Subcutaneous abdominal adipose tissue (tissue), 5 donors: ENCODE measurements around the gene SLC2A13.

ENCODE experiments used
- H3K27ac ChIP-seq: one replicate; pipeline ENCODE4 v1.7.0; 2013; ENCODE audit warnings: low read depth, mild to moderate bottlenecking, inconsistent platforms, low read length, moderate library complexity
- H3K27me3 ChIP-seq, 5 donors: one replicate each; pipeline ENCODE4 v1.7.0; 2013; ENCODE audit warnings: low read length in 5 of 5, inconsistent platforms in 1 of 5; ENCODE audit not compliant: control insufficient read depth in 5 of 5, insufficient read depth in 4 of 5
- H3K36me3 ChIP-seq, 5 donors: one replicate each; pipeline ENCODE4 v1.7.0; 2013; ENCODE audit warnings: low read length in 5 of 5; ENCODE audit not compliant: control insufficient read depth in 5 of 5, insufficient read depth in 5 of 5
- H3K4me1 ChIP-seq, 5 donors: one replicate each; pipeline ENCODE4 v1.7.0; 2013; ENCODE audit warnings: low read length in 5 of 5, mild to moderate bottlenecking in 3 of 5, moderate library complexity in 1 of 5; ENCODE audit not compliant: control insufficient read depth in 5 of 5, insufficient read depth in 5 of 5
- H3K4me3 ChIP-seq, 5 donors: one replicate each; pipeline ENCODE4 v1.7.0; 2013; ENCODE audit warnings: low read length in 5 of 5, low read depth in 1 of 5
- H3K9ac ChIP-seq, 5 donors: one replicate each; pipeline ENCODE4 v1.7.0; 2013; ENCODE audit warnings: low read length in 5 of 5, mild to moderate bottlenecking in 4 of 5, moderate library complexity in 3 of 5
- H3K9me3 ChIP-seq, 5 donors: one replicate each; pipeline ENCODE4 v1.7.0; 2013; ENCODE audit warnings: low read length in 5 of 5; ENCODE audit not compliant: control insufficient read depth in 5 of 5
- donor health status: healthy.
- donor health status: healthy.
- donor health status: healthy.
- donor health status: healthy.
- donor health status: healthy.

The SLC2A13 gene

DNA sequence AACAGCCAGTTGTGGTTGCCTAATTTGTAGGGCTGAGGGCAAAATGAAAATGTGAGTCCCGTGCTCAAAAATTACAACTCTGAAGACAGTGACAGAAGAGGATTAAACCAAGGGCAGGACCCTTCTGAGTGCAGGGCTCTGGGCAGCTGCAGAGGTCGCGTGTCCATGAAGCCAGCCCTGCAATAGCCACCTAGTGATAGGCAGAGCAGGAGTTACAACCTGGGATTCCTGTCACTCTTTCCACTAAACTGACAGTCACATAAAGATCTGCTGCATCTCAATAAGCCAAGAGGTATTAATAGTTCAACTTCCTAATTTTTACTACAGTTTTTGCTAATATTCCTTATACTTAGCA is 94.1 kb downstream of the SLC2A13 start:
- peak overlapping the region; percentile 41 to 62 (median 51) for H3K4me3 ChIP-seq

DNA sequence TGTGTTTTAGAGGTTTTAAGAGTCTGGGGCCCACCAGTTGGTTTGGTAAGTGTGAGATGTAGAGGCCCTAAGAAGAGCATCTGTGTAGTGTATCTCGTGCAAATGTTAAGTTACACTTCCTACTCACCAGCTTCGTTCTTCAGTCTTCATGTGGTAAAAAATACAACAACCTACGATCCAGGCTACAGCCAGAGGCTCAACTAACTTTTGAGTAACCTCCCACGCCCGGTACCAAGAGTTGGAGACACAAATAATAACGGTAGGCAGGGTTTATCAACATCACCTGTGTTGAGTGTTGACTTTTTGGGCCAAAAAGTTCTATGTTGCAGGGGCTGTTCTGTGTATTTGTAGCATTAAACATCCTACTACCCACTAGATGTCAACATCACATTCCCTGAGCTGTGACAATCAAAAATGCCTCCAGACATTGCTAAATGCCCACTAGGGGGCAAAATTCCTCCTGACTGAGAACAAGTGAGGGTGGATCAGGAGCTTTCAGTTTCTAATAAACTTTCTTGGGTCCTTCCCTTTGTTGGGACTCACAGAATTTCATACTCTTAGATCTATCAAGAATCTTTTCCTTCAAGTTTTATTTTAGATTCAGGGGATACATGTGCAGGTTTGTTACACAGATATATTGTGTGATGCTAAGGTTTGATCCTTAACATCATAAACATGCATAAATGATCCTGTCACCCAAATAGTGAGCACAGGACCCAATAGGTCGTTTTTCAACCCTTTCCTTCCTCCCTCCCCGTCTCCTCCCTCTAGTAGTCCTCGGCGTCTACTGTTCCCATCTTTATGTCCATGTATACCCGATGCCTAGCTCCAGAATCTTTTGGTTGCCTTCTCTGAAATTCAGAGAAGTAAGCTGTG is 94.7 kb downstream of the SLC2A13 start:
- Histone ChIP-seq H3K27me3 (no peaks in the 10 kb centered on the region), H3K9me3 (no peaks in the 10 kb centered on the region), H3K9ac (peak overlapping the region in 4 of 5 donors; percentile 17 to 65 (median 38)), H3K36me3 (no peaks in the 10 kb centered on the region), H3K4me3 (peak overlapping the region; percentile 41 to 62 (median 51)), H3K27ac (no peak overlapping the region), H3K4me1 (peaks cover 3 to 12% (median 5%) of the 10 kb centered on the region in 5 donors)

More for the DNA sequence above, 94.1 kb downstream of the SLC2A13 start:
- no peaks in the 10 kb centered on the region for H3K36me3 ChIP-seq
- no peaks in the 10 kb centered on the region for H3K27me3 ChIP-seq
- peaks cover 3 to 12% (median 5%) of the 10 kb centered on the region in 5 donors for H3K4me1 ChIP-seq
- no peak overlapping the region for H3K27ac ChIP-seq
- H3K9ac ChIP-seq: peak overlapping the region in 3 of 5 donors; percentile 17 to 46 (median 29)
- no peaks in the 10 kb centered on the region for H3K9me3 ChIP-seq

DNA sequence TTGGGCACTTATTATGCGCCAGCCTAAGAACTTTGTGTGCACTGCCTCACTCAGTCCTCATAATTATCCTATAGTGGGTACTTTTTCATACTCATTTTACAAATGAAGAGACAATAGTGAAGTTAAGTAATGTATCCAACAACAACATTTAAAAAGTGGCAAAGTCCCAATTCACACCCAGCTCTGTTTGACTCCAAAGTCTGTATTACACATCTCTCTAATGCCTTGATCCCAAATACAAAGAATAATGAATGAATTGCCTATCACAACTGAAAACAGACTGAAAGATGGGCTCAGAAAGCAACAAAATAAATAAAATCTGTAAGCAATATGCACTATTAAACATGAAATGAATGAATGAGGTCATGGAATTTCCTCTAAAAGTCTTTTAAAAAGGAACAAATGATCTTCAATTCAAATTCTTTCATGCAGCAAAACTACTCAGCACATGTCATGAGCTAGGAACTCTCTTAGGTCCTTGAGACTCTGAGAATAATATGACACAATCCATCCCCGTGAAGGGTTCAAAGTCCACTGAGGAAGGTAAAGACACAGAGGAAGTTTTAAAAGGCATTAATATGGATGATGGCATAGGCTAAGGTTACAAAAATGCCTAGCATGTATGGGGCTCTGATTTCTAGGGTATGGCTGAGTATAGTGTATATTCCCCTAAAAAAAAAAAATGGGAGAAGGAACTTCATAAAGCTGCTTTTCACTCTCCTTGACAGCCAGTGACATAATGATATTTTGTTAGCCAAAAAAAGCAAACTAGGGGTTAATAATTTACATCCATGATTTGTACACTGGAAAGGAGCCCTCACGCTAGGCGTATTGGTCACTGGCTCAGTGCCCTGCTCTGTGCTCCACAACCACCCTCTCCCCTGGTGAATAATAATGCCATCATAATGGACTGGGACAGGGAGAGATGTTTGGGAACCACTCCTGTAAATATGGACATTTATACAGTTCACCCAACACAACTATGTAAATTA is 103.4 kb downstream of the SLC2A13 start:
- peaks cover 0 to 11% (median 4%) of the 10 kb centered on the region in 5 donors for H3K9me3 ChIP-seq
- H3K4me1 ChIP-seq: no peaks in the 10 kb centered on the region
- no peak overlapping the region for H3K9ac ChIP-seq
- H3K4me3 ChIP-seq: no peak overlapping the region
- H3K27me3 ChIP-seq: no peaks in the 10 kb centered on the region
- H3K27ac ChIP-seq: no peak overlapping the region
- no peaks in the 10 kb centered on the region for H3K36me3 ChIP-seq

DNA sequence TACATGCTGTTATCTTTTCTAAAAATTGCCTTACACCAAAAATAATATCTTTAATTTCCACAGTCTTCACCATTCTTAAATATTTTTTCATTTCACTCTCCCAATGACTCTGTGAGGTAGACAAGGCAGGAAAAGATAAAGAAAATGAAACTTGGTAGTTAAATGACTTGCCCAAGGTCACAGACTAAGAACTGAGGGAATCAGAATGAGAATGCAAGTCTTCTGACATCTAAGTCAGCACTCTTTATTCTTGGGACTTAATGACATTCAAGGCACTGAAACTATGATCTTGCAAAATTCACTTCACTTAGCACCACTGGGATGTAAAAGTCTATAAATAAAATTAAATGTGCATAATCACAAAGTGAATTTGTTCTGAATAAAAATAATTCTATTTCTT is 104.5 kb downstream of the SLC2A13 start:
- Histone ChIP-seq H3K4me1 (no peaks in the 10 kb centered on the region), H3K27ac (no peak overlapping the region), H3K4me3 (no peak overlapping the region), H3K36me3 (no peaks in the 10 kb centered on the region), H3K27me3 (no peaks in the 10 kb centered on the region), H3K9ac (no peak overlapping the region), H3K9me3 (peaks cover 0 to 11% (median 5%) of the 10 kb centered on the region in 5 donors)

DNA sequence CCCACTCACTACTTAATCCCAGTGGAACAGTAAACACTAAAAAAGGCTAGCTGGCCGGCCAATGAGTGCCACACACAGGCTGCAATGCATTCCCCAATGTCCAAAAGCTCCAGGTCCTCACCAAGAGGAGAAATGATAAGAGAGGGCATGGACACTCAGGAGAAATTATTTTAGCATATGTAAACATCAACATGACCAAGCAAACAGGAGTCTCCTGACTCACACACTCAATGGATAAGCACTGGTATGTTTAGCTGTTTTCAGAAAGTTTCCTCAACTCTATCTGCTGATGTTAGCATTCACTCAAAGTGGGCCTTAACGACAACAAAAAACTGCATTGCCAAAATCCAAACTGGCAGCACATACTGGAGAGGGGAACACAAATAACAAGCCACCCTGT is 105.0 kb downstream of the SLC2A13 start:
- H3K4me3 ChIP-seq: no peak overlapping the region
- H3K27me3 ChIP-seq: no peaks in the 10 kb centered on the region
- H3K27ac ChIP-seq: no peak overlapping the region
- no peak overlapping the region for H3K9ac ChIP-seq
- H3K4me1 ChIP-seq: no peaks in the 10 kb centered on the region
- H3K9me3 ChIP-seq: peaks cover 0 to 11% (median 5%) of the 10 kb centered on the region in 5 donors
- no peaks in the 10 kb centered on the region for H3K36me3 ChIP-seq

DNA sequence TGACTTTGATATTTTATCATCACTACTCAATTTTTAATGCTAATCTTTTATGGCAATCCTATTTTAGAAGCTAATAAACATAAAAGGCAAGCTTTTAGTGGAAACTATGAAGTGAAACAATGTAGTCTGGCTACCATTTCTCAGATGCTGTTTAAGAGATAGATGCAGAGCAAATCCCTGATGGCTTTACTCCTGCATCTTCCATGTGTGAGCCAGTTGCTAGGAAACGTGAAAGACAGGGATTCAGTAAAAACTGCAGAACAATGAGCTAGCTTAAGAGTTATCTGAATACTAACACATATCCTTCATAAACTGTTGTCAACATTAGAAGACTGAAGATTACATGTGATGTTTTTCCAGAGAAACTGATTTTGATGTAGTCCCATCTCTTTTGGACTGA is 112.6 kb downstream of the SLC2A13 start:
- Histone ChIP-seq H3K4me3 (no peak overlapping the region), H3K9me3 (peaks cover 0 to 4% (median 0%) of the 10 kb centered on the region in 5 donors), H3K27me3 (no peaks in the 10 kb centered on the region), H3K36me3 (no peaks in the 10 kb centered on the region), H3K9ac (no peak overlapping the region), H3K27ac (no peak overlapping the region), H3K4me1 (peaks cover 0 to 3% (median 0%) of the 10 kb centered on the region in 5 donors)

DNA sequence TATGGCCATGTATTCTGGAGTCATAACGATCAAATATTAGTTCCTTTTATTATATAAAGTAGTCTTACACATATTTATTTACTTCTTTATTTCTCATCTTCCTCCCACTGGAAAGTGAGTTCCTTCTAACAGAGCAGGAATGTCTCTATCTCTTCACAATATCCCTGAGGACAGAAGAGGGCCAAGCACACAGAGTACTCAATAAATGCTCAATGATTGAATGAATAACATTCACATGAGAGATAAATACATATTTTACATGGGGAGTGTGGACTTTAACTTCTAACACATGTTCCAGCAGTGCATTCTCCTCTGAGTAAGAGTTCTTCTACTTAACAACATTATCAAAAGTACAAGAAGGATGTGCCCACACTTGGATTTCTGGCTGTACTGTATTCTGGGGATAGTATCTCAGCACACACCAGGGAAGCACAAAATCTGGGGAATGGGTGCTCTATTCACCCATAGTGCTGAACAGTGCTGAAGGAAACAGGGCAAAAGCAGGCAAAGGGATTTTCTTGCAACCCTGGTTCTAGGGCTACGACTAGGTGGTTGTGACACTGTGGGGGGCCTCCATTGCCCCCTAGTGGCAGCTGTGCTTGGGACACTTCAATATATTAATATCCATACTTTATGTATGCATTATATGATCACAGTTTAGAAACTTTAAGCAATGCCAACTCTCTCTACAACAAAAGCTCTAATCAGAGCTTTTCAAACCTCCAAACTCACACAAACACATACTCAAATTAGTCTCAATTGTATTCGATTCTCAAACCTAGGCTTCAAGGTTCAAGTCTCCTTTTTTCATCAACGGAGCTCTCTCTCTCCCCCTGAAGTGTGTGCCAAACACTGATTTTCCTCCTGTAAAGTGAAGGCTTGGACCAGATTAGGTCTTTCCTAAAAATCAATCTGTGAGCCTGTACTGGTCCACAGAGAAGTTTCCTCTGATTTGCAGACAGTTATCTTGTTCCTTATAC is 115.5 kb downstream of the SLC2A13 start:
- no peak overlapping the region for H3K9ac ChIP-seq
- H3K9me3 ChIP-seq: no peaks in the 10 kb centered on the region
- peaks cover 0 to 3% (median 0%) of the 10 kb centered on the region in 5 donors for H3K4me1 ChIP-seq
- no peaks in the 10 kb centered on the region for H3K27me3 ChIP-seq
- no peak overlapping the region for H3K27ac ChIP-seq
- H3K4me3 ChIP-seq: no peak overlapping the region
- H3K36me3 ChIP-seq: no peaks in the 10 kb centered on the region

DNA sequence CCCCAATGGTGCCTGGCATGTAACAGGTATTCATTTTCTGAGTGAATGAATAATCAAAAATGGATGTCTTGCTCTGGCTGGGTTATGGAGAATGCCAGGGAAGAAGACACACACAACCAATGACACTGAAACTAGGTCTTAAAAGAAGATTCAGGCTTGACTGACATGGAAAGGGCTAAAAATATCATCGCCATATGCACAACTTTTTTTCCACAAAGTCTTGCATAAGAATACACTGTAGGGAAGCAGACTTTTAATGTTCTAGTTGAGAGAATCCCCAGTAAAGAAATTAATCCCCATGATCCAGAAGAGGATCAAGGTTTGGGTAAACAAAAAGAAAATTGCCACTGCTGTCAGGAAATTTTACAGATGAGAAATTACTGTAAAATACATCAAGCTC is 116.4 kb downstream of the SLC2A13 start:
- Histone ChIP-seq H3K27ac (no peak overlapping the region), H3K9ac (no peak overlapping the region), H3K4me3 (no peak overlapping the region), H3K9me3 (no peaks in the 10 kb centered on the region), H3K36me3 (no peaks in the 10 kb centered on the region), H3K27me3 (no peaks in the 10 kb centered on the region), H3K4me1 (peaks cover 0 to 3% (median 0%) of the 10 kb centered on the region in 5 donors)

DNA sequence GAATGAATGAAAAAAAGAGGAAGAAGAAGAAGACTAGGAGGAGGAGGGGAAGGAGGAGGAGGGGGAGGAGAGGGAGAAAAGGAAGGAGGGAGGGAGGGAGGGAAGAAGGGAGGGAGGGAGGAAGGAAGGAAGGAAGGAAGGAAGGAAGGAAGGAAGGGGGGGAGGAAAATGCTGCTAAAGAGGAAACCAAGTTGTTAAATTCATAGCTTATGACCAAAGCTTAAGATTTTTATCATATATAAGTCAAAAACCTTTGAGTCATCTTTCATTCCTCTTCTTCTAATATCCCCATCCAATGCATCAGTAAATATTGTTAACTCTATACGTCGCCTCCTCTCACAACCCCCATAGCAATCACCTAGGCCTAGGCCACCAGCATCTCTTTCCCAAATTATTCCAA is 117.3 kb downstream of the SLC2A13 start:
- no peak overlapping the region for H3K4me3 ChIP-seq
- no peak overlapping the region for H3K9ac ChIP-seq
- no peaks in the 10 kb centered on the region for H3K27me3 ChIP-seq
- H3K36me3 ChIP-seq: no peaks in the 10 kb centered on the region
- no peak overlapping the region for H3K27ac ChIP-seq
- H3K9me3 ChIP-seq: no peaks in the 10 kb centered on the region
- peaks cover 0 to 3% (median 0%) of the 10 kb centered on the region in 5 donors for H3K4me1 ChIP-seq
